Breast epithelium (tissue), 3 donors: ENCODE data around the gene CXorf66.

ENCODE experiments used
- CTCF ChIP-seq, 3 donors: fragments of 450-650 bp; IDR thresholded peaks; one replicate each; pipeline ENCODE4 v1.5.1; 2016 to 2017; ENCODE audit warnings: antibody characterized with exemption in 3 of 3, mild to moderate bottlenecking in 3 of 3, moderate library complexity in 3 of 3
- POLR2A ChIP-seq: fragments of 450-650 bp; IDR thresholded peaks from one replicate; pipeline ENCODE4 v1.6.1; 2016; ENCODE audit warnings: antibody characterized with exemption, mild to moderate bottlenecking, moderate library complexity

- no peak for TF ChIP-seq CTCF (IDR thresholded peaks at IDR 0.05)
- no peak for TF ChIP-seq POLR2A
Measured at GRCh38 chrX:139967750-139968149, 2.4 kb upstream of the CXorf66 start.
